ENCODE results near the gene ABAT.
"Not testable (repeated sequence)": the region's sequence is repeated elsewhere in the genome, so short reads cannot be mapped to it uniquely, and the experiment has no call there.

ABAT gene

GRCh38 chr16:8682551-8683259 is 8.3 kb downstream of the ABAT start:
- DNase-seq (ENCODE audit: low read depth), result no peak

- no peak for DNase-seq (ENCODE audit: low read depth)
These were observed 9.2 kb downstream of the ABAT start for GRCh38 chr16:8683640-8684039.

GRCh38 chr16:8685617-8686016 is 11.2 kb downstream of the ABAT start:
- no peak for DNase-seq (ENCODE audit: low read depth)

- DNase-seq (ENCODE audit: low read depth), result no peak
These were observed 11.7 kb downstream of the ABAT start for GRCh38 chr16:8686031-8686621.

GRCh38 chr16:8686879-8687278 is 12.5 kb downstream of the ABAT start:
- no peak for DNase-seq (ENCODE audit: low read depth)

- no peak for DNase-seq (ENCODE audit: low read depth)
These were observed 15.3 kb downstream of the ABAT start for GRCh38 chr16:8689686-8690085.

- no peak for DNase-seq (ENCODE audit: low read depth)
These were observed 17.3 kb downstream of the ABAT start for GRCh38 chr16:8691728-8692127.

GRCh38 chr16:8694795-8695728 is 20.6 kb downstream of the ABAT start:
- DNase-seq (ENCODE audit: low read depth), result no peak

GRCh38 chr16:8696880-8697279 is 22.5 kb downstream of the ABAT start:
- DNase-seq (ENCODE audit: low read depth), result no peak

GRCh38 chr16:8697965-8698364 is 23.5 kb downstream of the ABAT start:
- DNase-seq (ENCODE audit: low read depth), result no peak

- no peak for DNase-seq (ENCODE audit: low read depth)
These were observed 29.3 kb downstream of the ABAT start for GRCh38 chr16:8703693-8704092.

- no peak for DNase-seq (ENCODE audit: low read depth)
These were observed 29.7 kb downstream of the ABAT start for GRCh38 chr16:8704098-8704497.

GRCh38 chr16:8705100-8705822 is 30.8 kb downstream of the ABAT start:
- not testable (repeated sequence) for DNase-seq (ENCODE audit: low read depth)

GRCh38 chr16:8708536-8708935 is 34.1 kb downstream of the ABAT start:
- no peak for DNase-seq (ENCODE audit: low read depth)

- DNase-seq (ENCODE audit: low read depth), result no peak
These were observed 38.4 kb downstream of the ABAT start for GRCh38 chr16:8712589-8713361.

- no peak for DNase-seq (ENCODE audit: low read depth)
These were observed 39.3 kb downstream of the ABAT start for GRCh38 chr16:8713635-8714172.

GRCh38 chr16:8714174-8714573 is 39.8 kb downstream of the ABAT start:
- DNase-seq (ENCODE audit: low read depth), result no peak

GRCh38 chr16:8714807-8715206 is 40.4 kb downstream of the ABAT start:
- DNase-seq (ENCODE audit: low read depth), result no peak

- no peak for DNase-seq (ENCODE audit: low read depth)
These were observed 41.6 kb downstream of the ABAT start for GRCh38 chr16:8716052-8716451.

- DNase-seq (ENCODE audit: low read depth), result no peak
These were observed 42.2 kb downstream of the ABAT start for GRCh38 chr16:8716592-8716991.

- DNase-seq (ENCODE audit: low read depth), result no peak
These were observed 43.1 kb downstream of the ABAT start for GRCh38 chr16:8717469-8717868.
